Limb (tissue), 2 donors: Measurements from ENCODE around the gene PLXNB3.

ENCODE experiments used
- DNase-seq, 2 donors: peaks; one replicate each; pipeline ENCODE4 v3.0.0-alpha.2; 2016; ENCODE audit errors: extremely low spot score in 2 of 2

The PLXNB3 gene

DNA sequence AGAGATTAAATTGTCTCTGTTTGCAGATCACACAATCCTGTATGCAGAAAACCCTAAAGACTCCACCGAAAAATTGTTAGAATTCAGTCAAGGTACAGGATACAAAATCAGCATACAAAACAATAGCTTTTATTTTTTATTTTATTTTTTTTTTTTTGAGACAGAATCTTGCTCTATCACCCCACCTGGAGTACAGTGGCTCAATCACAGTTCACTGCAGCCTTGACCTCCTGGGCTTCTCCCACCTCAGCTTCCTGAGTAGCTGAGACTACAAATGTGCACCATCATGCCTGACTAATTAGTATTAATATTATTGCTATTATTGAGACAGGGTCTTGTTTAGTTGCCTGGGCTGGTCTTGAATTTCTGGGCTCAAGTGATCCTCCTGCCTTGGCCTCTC lies 8.9 kb upstream of the PLXNB3 start:
- no peak for DNase-seq

DNA sequence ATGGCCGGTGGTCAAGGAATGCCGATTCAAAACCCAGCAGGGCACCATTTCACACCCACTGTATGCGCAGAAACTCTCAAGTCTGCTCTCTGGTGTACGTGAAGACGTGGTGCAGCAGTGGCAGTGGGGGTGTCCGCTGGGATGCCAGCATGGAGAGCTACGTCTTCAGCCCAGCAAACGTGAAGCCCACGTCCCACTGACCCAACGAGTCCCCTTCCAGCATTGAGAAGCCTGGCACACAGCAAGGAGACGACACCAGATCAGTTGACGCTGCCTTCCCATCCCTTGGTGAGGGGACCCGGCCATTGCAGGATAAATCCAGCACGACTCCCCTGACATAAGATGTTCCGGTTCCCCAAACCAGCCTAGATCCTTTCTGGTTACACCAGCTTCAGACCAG lies 2.2 kb upstream of the PLXNB3 start:
- DNase-seq: no peak

DNA sequence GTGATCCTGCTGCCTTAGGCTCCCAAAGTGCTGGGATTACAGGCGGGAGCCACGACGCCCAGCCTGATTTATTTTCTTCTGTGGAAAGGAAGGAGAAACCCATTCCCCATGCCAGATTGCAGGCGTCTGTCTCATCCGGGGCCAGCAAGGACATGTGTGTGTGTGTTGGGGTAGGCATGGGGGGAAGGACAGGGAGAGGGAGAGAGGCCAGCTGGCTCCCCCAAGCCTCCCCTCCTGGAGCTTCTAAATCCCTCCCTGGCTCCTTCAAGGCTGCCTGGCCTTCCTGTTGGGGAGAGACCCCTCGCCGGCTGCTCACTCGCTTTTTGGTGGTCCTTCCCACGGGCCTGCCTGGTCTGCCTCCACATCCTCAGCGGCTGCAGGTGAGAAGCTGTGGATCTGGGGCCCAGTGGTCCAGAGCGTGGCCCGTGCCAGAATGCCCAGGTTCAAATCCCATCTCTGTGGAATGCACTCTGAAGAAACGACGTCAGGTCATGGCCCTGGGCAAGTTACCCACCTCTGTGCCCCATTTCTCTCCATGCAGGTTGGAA lies 1.3 kb upstream of the PLXNB3 start:
- no peak for DNase-seq

DNA sequence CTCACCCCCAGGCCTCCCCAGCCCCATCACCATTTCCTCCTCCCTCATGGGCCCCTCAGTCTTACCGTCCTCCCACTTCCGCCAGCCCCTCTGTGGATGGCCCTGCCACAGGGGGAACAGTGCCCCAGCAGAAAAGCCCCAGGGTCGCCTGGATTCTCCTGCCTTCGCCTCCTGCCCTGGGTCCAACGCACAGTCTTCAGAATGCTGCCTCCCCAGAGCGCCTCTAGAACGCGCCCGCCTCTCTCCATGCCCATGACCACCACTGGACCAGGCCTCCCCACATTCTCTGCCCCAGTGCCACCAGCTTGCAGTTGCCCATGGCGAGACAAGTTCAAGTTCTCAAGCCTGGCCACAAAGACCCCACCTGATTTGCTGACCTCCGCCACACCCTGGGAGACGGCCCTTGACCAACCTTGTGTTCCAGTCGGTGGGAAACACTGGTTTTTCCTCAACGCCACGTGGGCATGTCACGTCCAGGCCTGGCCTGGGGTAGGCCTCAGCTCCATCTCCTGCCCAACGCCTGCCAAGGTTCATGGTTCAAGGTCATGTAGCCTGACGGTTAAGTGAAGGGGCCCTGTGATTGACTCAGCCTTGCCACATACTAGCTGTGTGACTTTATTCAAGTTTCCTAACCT lies 634 bp upstream of the PLXNB3 start:
- no peak for DNase-seq

DNA sequence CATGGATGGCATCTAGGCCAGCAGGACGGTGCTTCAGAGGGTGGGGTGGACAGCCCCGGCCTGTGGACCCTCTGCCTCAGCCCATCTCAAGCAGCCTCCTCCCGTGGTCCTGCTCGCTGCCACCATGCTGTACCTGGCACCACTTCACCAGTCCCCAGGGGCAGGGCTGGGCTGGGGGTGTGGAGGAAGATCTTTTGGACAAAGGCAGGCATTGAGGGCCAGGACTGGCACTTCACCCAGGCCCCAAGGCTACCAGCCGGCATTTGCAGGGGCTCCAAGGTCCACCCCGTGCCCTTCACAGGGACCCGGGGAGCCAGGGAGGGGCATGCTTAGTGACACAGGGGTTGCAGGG lies 713 bp downstream of the PLXNB3 start:
- no peak for DNase-seq

DNA sequence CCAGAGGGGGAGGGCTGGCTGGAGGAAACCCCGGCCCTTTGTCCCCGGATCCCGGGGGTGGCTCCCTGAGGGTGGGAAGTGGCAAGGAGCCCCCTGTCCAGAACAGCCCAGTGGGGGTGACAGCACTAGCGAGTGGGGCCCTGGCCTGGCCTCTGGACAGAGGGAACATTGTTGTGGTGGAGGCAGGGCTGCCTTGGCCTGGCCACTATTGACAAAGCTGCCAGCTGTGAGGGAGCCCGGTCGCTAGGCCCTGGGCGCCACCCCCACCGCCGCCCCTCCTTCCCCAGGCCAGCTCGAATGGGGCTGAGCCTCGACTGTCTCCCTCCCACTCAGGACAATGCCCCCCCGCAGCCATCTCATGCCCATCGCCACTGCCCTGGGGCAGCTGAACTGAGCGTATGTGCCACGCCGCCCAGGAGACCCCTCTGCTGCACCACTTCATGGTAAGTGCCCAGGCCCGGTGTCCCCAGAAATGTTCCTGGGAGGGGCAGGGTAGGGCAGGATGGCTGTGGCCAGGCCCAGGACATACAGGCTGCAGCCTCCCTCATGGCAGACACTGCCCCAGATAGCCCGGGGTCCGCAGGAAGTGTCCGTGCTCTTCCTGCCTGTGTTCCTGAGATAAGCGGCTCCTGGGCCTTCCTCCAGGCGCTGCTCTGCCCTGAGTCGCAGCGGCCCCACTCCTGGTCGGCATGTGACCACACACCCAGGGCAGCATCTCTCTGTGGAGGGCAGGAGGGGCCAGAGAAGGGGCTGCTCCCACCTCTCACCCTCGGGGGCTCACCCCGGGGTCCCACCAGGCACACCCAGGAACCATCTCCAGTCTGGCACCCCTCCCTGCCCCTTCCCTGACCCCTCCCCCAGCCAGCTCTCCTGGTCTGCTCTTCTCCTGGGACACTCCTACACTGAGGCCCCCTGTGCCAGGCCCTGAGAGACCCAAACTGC lies 1.4 kb downstream of the PLXNB3 start:
- no peak for DNase-seq

DNA sequence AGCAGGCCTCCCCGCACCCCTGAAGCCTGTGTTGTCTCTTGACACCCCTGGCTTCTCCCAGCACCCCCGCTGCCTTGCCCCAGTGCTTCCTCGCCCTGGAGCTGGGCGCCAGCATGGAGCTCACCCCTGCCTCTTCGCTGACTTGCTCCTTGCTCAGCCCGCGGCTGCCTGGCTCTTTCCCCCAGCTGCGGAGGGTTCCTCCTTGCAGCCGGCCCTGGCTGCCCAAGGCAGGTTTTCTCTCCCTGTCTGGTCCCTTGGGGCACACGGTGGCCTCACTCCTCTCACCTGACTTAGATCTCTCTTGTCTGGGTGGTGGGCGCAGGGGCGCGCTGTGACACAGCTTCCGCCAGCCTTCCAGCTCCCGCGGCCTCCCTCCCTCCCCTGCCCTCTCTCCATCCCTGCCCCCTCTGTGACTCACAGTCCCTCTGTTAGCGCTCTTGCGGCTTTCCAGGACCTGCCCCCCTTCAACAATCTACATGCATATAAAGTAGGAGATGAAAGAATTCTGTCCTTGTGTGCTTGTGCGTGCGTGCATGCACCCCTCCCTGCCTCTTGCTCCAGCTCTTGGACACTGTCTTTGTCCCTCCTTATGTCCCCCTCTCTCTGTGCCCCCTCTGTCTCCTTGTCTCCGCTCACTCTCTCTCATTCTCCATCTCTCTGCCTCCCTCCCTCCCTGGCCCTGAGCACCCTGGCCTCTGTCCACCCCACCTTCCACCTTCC lies 2.2 kb downstream of the PLXNB3 start:
- peak in 1 of 2 donors; percentile 5 for DNase-seq

DNA sequence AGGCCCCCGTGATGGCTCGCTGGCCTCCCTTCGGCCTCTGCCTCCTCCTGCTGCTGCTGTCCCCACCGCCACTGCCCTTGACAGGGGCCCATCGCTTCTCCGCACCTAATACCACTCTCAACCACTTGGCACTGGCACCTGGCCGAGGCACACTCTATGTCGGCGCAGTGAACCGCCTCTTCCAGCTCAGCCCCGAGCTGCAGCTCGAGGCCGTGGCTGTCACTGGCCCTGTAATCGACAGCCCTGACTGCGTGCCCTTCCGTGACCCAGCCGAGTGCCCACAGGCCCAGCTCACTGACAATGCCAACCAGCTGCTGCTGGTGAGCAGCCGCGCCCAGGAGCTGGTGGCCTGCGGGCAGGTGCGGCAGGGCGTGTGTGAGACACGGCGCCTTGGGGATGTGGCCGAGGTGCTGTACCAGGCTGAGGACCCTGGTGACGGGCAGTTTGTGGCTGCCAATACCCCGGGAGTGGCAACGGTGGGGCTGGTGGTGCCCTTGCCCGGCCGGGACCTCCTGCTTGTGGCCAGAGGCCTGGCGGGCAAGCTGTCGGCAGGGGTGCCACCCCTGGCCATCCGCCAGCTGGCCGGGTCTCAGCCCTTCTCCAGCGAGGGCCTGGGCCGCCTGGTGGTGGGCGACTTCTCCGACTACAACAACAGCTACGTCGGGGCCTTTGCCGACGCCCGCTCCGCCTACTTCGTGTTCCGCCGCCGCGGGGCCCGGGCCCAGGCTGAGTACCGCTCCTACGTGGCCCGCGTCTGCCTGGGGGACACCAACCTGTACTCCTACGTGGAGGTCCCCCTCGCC lies 3.0 kb downstream of the PLXNB3 start:
- no peak for DNase-seq

DNA sequence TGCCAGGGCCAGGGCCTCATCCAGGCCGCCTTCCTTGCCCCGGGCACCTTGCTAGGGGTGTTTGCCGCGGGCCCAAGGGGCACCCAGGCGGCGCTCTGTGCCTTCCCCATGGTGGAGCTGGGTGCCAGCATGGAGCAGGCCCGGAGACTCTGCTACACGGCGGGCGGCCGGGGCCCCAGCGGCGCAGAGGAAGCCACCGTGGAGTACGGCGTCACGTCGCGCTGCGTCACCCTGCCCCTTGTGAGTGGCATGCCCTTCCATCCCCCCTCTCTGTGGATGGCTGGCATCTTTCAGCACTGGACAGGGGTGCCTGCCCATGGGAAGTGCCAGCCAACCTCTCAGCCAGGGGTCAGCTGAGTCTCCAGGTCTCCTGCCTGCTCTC lies 3.6 kb downstream of the PLXNB3 start:
- DNase-seq: no peak

DNA sequence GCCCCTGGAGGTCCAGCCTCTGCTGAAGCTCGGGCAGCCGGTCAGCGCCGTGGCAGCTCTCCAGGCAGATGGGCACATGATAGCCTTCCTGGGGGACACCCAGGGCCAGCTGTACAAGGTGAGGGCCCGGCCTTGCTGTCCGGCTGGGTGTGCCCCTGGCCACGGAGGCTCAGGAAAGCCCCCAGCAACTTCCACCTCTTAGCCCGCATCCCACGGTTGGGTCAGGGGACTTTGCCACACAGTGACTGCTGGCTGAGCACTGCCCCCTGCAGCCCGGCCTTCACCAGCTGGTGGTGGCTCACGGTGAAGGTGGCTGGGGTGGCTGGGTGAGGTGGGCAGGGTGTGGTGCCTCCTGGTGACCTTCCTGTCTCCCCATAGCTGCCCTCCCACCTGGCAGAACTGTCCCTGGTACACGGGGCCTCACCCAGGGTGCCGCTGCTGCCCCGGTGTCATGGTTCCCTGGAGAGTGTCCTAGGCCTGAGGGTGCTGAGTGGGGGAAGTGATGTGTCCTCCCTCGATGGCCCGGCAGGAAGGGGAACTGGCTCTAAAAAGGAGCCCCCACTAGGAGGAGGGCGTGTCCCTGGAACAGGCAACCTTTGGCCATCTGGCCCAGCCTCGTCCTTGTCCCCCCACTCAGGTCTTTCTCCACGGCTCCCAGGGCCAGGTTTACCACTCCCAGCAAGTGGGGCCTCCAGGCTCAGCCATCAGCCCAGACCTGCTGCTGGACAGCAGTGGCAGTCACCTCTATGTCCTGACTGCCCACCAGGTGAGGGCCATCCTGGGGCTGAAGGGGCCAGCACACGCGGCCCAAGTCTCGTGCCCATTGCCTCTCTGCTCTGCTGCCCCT lies 4.5 kb downstream of the PLXNB3 start:
- DNase-seq: no peak

DNA sequence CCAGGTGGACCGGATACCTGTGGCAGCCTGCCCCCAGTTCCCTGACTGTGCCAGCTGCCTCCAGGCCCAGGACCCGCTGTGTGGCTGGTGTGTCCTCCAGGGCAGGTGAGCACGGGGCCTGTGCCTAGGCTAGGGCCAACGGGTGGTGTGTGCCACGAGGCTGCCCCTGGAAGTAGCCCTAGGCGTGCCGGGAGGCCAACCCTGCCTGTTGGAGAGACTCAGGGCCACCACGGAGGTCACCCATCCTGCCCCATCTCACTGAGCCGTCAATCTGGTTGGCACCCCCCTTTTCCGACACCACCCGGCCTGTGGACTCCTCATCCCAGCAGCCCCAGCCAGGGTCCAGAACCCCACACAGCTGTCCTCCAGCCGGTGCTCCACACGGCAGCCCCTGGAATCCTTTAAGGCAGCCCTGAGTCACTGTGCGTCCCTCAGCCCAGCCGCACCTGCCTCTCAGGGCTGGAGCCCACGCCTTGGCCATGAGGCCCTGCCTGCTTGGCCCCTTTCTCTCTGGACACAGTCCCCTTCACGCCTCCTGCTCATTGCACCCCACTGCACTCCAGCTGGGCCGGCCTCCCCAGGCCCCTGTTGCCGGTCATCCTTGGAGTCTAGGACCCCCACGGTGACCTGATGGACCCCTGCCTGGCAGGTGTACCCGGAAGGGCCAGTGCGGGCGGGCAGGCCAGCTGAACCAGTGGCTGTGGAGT lies 5.3 kb downstream of the PLXNB3 start:
- no peak for DNase-seq

DNA sequence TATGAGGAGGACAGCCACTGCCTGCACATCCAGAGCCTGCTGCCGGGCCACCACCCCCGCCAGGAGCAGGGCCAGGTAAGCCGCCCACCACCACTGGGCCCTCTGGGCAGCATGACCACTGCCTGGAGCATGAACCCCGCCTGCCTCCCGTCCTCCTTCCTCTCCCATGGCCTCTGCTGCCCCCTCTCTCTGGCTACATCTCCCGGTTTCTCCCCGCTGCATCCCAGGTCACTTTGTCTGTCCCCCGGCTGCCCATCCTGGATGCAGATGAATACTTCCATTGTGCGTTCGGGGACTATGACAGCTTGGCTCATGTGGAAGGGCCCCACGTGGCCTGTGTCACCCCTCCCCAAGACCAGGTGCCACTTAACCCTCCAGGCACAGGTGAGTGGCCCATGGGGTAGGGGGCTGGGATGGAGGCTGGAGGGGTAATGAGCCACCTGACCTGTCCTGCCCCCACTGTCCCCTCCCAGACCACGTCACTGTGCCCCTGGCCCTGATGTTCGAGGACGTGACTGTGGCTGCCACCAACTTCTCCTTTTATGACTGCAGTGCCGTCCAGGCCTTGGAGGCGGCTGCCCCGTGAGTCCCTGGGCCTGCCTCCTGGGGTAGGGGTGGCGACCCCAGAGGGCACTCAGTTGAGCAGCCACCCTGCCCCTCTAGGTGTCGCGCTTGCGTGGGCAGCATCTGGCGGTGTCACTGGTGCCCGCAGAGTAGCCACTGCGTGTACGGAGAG lies 6.0 kb downstream of the PLXNB3 start:
- no peak for DNase-seq

DNA sequence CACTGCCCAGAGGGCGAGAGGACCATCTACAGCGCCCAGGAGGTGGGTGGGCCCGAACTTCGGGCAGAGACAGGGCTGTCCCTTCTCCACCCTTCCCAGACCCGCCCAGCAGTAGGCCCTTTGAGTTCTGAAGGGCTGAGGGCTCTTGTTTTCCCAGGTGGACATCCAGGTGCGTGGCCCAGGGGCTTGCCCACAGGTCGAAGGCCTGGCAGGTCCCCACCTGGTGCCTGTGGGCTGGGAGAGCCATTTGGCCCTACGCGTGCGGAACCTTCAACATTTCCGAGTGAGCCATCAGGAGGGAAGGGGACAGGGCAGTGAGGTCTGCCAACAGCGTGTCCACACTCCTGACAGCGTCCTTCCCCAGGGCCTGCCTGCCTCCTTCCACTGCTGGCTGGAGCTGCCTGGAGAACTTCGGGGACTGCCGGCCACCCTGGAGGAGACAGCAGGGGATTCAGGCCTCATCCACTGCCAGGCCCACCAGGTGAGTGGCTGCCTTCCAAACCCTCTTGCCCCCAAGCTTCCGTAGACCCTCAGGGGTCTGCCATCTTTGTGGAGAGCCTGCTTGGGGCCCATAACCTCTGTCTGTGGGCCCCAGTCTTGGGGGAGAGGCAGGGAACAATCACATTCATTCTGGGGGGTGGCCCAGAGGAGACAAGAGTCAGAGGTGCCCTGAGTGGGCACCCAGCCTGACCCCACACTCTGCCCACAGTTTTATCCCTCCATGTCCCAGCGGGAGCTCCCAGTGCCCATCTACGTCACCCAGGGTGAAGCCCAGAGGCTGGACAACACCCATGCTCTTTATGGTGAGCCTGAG lies 6.8 kb downstream of the PLXNB3 start:
- DNase-seq: no peak

DNA sequence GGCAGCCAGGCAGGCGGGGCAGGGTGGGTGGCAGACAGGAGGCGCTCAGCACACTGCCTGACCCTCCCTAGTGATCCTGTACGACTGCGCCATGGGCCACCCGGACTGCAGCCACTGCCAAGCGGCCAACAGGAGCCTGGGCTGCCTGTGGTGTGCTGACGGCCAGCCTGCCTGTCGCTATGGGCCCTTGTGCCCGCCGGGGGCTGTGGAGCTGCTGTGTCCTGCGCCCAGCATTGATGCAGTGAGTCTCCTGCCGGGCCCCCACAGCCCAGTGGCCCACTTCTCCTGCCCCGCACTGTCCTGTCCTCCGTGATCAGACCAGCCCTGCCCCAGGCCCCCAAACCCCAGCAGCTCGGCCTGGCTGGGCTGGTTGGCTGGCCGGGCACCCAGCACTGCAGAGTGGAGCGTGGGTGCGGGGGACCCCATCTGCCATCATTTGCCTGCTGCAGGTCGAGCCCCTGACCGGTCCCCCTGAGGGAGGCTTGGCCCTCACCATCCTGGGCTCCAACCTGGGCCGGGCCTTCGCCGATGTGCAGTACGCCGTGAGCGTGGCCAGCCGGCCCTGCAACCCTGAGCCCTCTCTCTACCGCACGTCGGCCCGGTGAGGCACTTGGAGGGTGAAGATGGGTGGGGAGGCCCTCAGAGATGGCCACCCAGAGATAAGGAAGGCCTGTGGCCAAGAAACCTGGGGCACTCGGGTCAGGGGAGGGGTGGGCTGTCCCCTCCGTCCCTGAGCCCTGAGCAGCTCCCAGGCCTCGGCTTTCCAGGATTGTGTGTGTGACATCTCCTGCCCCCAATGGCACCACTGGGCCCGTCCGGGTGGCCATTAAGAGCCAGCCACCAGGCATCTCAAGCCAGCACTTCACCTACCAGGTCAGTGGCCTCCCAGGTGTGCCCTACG lies 7.6 kb downstream of the PLXNB3 start:
- no peak for DNase-seq

DNA sequence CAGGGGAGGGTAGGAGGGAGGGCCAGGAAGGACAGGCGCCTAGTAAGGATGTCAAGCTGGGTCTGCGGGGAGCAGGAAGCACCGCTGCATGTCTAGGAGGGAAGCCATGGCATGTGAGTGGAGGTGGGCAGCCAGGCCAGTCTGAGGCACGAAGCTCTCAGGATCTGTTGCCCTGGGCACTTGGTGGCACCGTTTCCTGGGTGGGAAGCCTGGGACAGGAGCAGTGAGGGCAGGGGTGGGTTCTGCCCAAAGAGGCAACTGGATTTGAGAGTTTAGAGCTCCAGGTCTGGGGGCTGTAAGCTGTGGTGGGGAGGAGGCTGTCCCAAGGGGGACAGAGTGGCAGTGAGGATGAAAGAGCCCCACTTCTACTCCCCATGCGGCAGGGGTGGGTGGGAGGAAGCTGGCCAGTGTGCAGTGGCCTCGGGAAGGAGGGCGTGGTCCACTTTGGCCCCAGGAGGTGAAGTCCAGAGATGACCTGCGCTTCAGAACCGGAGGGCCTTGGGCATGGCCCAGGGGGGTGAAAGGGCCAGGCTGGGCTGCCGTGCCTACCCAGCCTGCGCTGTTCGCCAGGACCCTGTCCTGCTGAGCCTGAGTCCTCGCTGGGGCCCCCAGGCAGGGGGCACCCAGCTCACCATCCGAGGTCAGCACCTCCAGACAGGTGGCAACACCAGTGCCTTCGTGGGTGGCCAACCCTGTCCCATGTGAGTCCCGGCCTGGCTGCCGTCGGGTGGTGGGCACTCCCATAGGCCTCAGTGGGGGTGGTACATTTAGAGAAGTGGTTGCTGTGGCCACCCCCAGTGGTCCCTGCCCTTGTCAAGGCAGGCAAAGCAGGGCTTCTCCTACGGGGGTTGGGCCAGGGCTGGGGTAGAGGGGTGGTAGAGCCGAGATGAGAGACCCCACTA lies 8.5 kb downstream of the PLXNB3 start:
- no peak for DNase-seq

DNA sequence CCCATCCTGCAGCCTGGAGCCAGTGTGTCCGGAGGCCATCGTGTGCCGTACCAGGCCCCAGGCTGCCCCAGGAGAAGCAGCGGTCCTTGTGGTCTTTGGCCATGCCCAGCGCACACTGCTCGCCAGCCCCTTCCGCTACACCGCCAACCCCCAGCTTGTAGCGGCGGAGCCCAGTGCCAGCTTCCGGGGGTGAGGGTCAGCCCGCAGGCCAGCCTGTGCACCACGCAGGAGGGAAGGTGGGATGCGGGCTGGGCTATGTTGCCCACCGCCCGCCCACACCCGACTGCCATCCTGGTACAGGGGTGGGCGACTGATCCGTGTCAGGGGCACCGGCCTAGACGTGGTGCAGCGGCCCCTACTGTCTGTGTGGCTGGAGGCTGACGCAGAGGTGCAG lies 9.2 kb downstream of the PLXNB3 start:
- no peak for DNase-seq
